Esophagus muscularis mucosa (tissue), 4 donors: Measurements from ENCODE around the gene DPPA4.

ENCODE experiments used
- EP300 ChIP-seq: sonication (generic); formaldehyde crosslinking; IDR thresholded peaks from one replicate; pipeline ENCODE4 v1.6.1; 2017; ENCODE audit warnings: antibody characterized with exemption
- POLR2A ChIP-seq: fragments of 450-650 bp; IDR thresholded peaks from one replicate; pipeline ENCODE4 v1.6.1; 2017; ENCODE audit warnings: antibody characterized with exemption, moderate library complexity, mild to moderate bottlenecking, low read depth
- POLR2AphosphoS5 ChIP-seq, 2 donors: sonication (generic); formaldehyde crosslinking; IDR thresholded peaks; one replicate each; pipeline ENCODE4 v1.6.1; 2017; ENCODE audit warnings: antibody characterized with exemption in 2 of 2
- TF ChIP-seq, protein P1 (sequence below), 3 experiments: fragments of 200-600 bp in 2 of 3; fragments of 450-650 bp in 1 of 3; sonication (generic) in 2 of 3; IDR thresholded peaks; one replicate each; pipeline ENCODE4 v1.5.1; 2017 to 2019; ENCODE audit warnings: antibody characterized with exemption in 3 of 3, mild to moderate bottlenecking in 2 of 3, moderate library complexity in 1 of 3

DNA sequence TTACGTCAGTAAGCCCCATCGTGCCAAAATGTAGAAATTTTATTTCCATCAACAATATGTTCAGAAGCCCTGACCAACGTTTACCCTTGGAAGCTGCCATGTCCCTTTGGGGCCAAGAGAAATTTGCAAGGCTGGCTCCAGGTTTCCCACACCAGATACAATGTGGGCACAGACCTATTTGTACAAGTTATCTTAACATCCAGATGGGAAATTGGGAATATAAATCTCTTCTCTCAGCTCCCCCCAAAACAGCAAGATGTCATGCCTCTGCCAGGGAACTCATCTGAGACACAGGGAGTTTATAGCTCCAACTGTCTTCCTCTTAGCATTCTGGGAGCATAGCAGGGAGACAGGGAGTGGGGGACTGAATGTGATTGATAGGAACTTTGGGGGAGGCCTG lies 11.7 kb downstream of the DPPA4 start:
- TF ChIP-seq, protein P1, sequence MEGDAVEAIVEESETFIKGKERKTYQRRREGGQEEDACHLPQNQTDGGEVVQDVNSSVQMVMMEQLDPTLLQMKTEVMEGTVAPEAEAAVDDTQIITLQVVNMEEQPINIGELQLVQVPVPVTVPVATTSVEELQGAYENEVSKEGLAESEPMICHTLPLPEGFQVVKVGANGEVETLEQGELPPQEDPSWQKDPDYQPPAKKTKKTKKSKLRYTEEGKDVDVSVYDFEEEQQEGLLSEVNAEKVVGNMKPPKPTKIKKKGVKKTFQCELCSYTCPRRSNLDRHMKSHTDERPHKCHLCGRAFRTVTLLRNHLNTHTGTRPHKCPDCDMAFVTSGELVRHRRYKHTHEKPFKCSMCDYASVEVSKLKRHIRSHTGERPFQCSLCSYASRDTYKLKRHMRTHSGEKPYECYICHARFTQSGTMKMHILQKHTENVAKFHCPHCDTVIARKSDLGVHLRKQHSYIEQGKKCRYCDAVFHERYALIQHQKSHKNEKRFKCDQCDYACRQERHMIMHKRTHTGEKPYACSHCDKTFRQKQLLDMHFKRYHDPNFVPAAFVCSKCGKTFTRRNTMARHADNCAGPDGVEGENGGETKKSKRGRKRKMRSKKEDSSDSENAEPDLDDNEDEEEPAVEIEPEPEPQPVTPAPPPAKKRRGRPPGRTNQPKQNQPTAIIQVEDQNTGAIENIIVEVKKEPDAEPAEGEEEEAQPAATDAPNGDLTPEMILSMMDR (IDR thresholded peaks at IDR 0.05), result no peak
- no peak for TF ChIP-seq POLR2A
- TF ChIP-seq POLR2AphosphoS5 (IDR thresholded peaks at IDR 0.05), result no peak
- TF ChIP-seq EP300, result no peak
